Measurements from ENCODE around the gene ZNF473.

GRCh38 chr19:50059045-50059444 is 33.2 kb downstream of the ZNF473 start:
- TF ChIP-seq, protein P1, sequence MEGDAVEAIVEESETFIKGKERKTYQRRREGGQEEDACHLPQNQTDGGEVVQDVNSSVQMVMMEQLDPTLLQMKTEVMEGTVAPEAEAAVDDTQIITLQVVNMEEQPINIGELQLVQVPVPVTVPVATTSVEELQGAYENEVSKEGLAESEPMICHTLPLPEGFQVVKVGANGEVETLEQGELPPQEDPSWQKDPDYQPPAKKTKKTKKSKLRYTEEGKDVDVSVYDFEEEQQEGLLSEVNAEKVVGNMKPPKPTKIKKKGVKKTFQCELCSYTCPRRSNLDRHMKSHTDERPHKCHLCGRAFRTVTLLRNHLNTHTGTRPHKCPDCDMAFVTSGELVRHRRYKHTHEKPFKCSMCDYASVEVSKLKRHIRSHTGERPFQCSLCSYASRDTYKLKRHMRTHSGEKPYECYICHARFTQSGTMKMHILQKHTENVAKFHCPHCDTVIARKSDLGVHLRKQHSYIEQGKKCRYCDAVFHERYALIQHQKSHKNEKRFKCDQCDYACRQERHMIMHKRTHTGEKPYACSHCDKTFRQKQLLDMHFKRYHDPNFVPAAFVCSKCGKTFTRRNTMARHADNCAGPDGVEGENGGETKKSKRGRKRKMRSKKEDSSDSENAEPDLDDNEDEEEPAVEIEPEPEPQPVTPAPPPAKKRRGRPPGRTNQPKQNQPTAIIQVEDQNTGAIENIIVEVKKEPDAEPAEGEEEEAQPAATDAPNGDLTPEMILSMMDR (IDR thresholded peaks at IDR 0.05) = no peak
- TF ChIP-seq EZH2 (IDR thresholded peaks at IDR 0.05; ENCODE audit: borderline replicate concordance, insufficient read depth, low read depth, low read length, poor library complexity, severe bottlenecking) = no peak

Data from B cell (primary cell).